GM12878 (cell line): ENCODE data around the gene GSG1L.

Experiments
- BMI1 ChIP-seq: fragments of 450-650 bp; IDR thresholded peaks from 2 replicates; pipeline ENCODE4 v1.6.1; 2016; ENCODE audit warnings: mild to moderate bottlenecking, moderate library complexity, borderline replicate concordance
- DPF2 ChIP-seq: fragments of 450-650 bp; IDR thresholded peaks from 2 replicates; pipeline ENCODE4 v1.6.1; 2017; ENCODE audit warnings: mild to moderate bottlenecking
- HDAC6 ChIP-seq: fragments of 200-600 bp; sonication (generic); IDR thresholded peaks from one replicate; pipeline ENCODE4 v1.8.0; 2017; ENCODE audit warnings: antibody characterized with exemption; ENCODE audit not compliant: unreplicated experiment
- POLR2AphosphoS5 ChIP-seq: IDR thresholded peaks from 2 replicates; pipeline ENCODE4 v1.6.1; 2011; ENCODE audit warnings: mild to moderate bottlenecking, low read length, inconsistent platforms
- SIX5 ChIP-seq: IDR thresholded peaks from 2 replicates; pipeline ENCODE4 v1.6.1; 2011; ENCODE audit warnings: mild to moderate bottlenecking, low read depth, low read length, moderate library complexity; ENCODE audit not compliant: severe bottlenecking
- SMC3 ChIP-seq: IDR thresholded peaks from 2 replicates; pipeline ENCODE4 v1.6.1; 2011; ENCODE audit warnings: low read length, improper control_type of control experiment, borderline replicate concordance
- TAF1 ChIP-seq: IDR thresholded peaks from 2 replicates; pipeline ENCODE4 v1.6.1; 2011; ENCODE audit warnings: mild to moderate bottlenecking, low read depth, low read length, borderline replicate concordance
- YY1 ChIP-seq: IDR thresholded peaks from 2 replicates; pipeline ENCODE4 v1.6.1; 2011; ENCODE audit warnings: low read depth, mild to moderate bottlenecking, low read length
- TF ChIP-seq, protein P1 (sequence below), 3 experiments: IDR thresholded peaks in 2 of 3; conservative IDR thresholded peaks in 1 of 3; 2 replicates each; pipeline ENCODE4 v1.5.1; 2011; ENCODE audit warnings: low read depth in 3 of 3, low read length in 3 of 3, mild to moderate bottlenecking in 3 of 3, control low read depth in 2 of 3, moderate library complexity in 2 of 3, inconsistent platforms in 1 of 3, mixed read lengths in 1 of 3; ENCODE audit not compliant: control insufficient read depth in 2 of 3, insufficient read depth in 1 of 3; ENCODE audit errors: extremely low read depth in 1 of 3
- TF ChIP-seq, protein P2 (sequence below): fragments of 450-650 bp; IDR thresholded peaks from 2 replicates; pipeline ENCODE4 v1.6.1; 2017; ENCODE audit warnings: mild to moderate bottlenecking, moderate library complexity

DNA sequence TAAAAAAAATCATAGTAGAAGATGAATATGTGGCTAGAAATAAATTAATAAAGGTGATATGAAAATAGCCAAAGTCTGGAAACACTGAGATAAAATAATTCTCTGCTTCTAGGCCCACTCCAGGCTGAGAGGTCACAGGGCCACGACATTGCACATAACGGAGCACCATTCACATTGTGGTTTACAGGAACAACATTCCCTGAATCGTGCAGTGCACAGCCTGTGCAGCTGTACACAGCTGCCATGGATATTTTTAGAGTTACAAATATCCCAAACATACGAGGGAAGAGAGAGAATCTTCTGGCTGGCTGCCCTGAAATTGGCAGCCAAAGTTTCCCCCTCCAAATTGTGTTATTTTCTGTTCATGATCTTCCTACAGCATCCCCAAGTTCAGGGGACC lies 68.8 kb downstream of the GSG1L start:
- TF ChIP-seq POLR2AphosphoS5 (no peak), HDAC6 (no peak), YY1 (no peak), SMC3 (no peak), SIX5 (no peak), DPF2 (no peak), BMI1 (no peak), TAF1 (no peak)
- TF ChIP-seq, protein P1, sequence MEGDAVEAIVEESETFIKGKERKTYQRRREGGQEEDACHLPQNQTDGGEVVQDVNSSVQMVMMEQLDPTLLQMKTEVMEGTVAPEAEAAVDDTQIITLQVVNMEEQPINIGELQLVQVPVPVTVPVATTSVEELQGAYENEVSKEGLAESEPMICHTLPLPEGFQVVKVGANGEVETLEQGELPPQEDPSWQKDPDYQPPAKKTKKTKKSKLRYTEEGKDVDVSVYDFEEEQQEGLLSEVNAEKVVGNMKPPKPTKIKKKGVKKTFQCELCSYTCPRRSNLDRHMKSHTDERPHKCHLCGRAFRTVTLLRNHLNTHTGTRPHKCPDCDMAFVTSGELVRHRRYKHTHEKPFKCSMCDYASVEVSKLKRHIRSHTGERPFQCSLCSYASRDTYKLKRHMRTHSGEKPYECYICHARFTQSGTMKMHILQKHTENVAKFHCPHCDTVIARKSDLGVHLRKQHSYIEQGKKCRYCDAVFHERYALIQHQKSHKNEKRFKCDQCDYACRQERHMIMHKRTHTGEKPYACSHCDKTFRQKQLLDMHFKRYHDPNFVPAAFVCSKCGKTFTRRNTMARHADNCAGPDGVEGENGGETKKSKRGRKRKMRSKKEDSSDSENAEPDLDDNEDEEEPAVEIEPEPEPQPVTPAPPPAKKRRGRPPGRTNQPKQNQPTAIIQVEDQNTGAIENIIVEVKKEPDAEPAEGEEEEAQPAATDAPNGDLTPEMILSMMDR (IDR thresholded peaks at IDR 0.05 in 2 of 3, conservative IDR thresholded peaks at IDR 0.05 in 1 of 3; ENCODE audit: control insufficient read depth in 2 of 3, extremely low read depth in 1 of 3, insufficient read depth in 1 of 3, low read depth in 3 of 3, low read length in 3 of 3) = no peak
- TF ChIP-seq, protein P2, sequence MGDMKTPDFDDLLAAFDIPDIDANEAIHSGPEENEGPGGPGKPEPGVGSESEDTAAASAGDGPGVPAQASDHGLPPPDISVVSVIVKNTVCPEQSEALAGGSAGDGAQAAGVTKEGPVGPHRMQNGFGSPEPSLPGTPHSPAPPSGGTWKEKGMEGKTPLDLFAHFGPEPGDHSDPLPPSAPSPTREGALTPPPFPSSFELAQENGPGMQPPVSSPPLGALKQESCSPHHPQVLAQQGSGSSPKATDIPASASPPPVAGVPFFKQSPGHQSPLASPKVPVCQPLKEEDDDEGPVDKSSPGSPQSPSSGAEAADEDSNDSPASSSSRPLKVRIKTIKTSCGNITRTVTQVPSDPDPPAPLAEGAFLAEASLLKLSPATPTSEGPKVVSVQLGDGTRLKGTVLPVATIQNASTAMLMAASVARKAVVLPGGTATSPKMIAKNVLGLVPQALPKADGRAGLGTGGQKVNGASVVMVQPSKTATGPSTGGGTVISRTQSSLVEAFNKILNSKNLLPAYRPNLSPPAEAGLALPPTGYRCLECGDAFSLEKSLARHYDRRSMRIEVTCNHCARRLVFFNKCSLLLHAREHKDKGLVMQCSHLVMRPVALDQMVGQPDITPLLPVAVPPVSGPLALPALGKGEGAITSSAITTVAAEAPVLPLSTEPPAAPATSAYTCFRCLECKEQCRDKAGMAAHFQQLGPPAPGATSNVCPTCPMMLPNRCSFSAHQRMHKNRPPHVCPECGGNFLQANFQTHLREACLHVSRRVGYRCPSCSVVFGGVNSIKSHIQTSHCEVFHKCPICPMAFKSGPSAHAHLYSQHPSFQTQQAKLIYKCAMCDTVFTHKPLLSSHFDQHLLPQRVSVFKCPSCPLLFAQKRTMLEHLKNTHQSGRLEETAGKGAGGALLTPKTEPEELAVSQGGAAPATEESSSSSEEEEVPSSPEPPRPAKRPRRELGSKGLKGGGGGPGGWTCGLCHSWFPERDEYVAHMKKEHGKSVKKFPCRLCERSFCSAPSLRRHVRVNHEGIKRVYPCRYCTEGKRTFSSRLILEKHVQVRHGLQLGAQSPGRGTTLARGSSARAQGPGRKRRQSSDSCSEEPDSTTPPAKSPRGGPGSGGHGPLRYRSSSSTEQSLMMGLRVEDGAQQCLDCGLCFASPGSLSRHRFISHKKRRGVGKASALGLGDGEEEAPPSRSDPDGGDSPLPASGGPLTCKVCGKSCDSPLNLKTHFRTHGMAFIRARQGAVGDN = no peak
